Measurements from ENCODE around the gene TPO.

- TF ChIP-seq CTCF (conservative IDR thresholded peaks at IDR 0.05 in 1 of 2, IDR thresholded peaks at IDR 0.05 in 1 of 2; ENCODE audit: extremely low read depth in 1 of 2, insufficient read depth in 1 of 2, low read depth in 1 of 2, low read length in 2 of 2) (no peak), EZH2 (IDR thresholded peaks at IDR 0.05; ENCODE audit: borderline replicate concordance, low read length) (no peak)
These were observed 83.1 kb downstream of the TPO start for GRCh38 chr2:1496359-1496821.

Data from mammary epithelial cell (primary cell).